Heart left ventricle (tissue), 16 donors: ENCODE measurements around the gene SCN5A. TPM values are rescaled to one million over a fixed set of nuclear protein-coding genes. Genes with fewer than 3 reads are reported as not detected.

Source experiments
- ATAC-seq, 4 donors: fragments of 200-7000 bp; cut with Tn5 transposase; one replicate each; pipeline ENCODE4 v1.9.1; 2020 to 2022; ENCODE audit warnings: moderate library complexity in 4 of 4, mild to moderate bottlenecking in 3 of 4, moderate number of reproducible peaks in 1 of 4
- DNase-seq, 5 donors: peaks; one replicate each; pipeline ENCODE4 v3.0.0-alpha.2; 2020
- H3K27ac ChIP-seq, 12 donors: fragments of 200-600 bp; sonication (generic) in 4 of 12; one replicate each; pipeline versions ENCODE4 v1.5.0 to v1.8.0; 2016 to 2022; ENCODE audit warnings: mild to moderate bottlenecking in 2 of 12
- H3K27me3 ChIP-seq, 9 donors: fragments of 200-600 bp; sonication (generic) in 2 of 9; one replicate each; pipeline versions ENCODE4 v1.5.1 to v1.8.0; 2016 to 2022; ENCODE audit warnings: mild to moderate bottlenecking in 3 of 9
- H3K36me3 ChIP-seq, 9 donors: fragments of 200-600 bp; sonication (generic) in 2 of 9; one replicate each; pipeline versions ENCODE4 v1.5.0 to v1.8.0; 2018 to 2022; ENCODE audit warnings: mild to moderate bottlenecking in 2 of 9
- H3K4me1 ChIP-seq, 12 donors: fragments of 200-600 bp; sonication (generic) in 4 of 12; one replicate each; pipeline versions ENCODE4 v1.5.0 to v1.8.0; 2016 to 2022; ENCODE audit warnings: mild to moderate bottlenecking in 3 of 12
- H3K4me3 ChIP-seq, 12 donors: fragments of 200-600 bp; sonication (generic) in 4 of 12; one replicate each; pipeline versions ENCODE4 v1.5.0 to v1.8.0; 2017 to 2022; ENCODE audit warnings: mild to moderate bottlenecking in 9 of 12, moderate library complexity in 4 of 12
- H3K9me3 ChIP-seq, 12 donors: fragments of 200-600 bp; sonication (generic) in 4 of 12; one replicate each; pipeline versions ENCODE4 v1.5.0 to v1.8.0; 2016 to 2022; ENCODE audit warnings: mild to moderate bottlenecking in 1 of 12
- CTCF ChIP-seq, 12 donors: fragments of 200-600 bp; sonication (generic) in 4 of 12; IDR thresholded peaks; one replicate each; pipeline versions ENCODE4 v1.5.0 to v1.8.0; 2018 to 2022; ENCODE audit warnings: antibody characterized with exemption in 12 of 12, mild to moderate bottlenecking in 5 of 12
- POLR2A ChIP-seq, 2 donors: fragments of 450-650 bp; IDR thresholded peaks; one replicate each; pipeline ENCODE4 v1.6.1; 2017; ENCODE audit warnings: antibody characterized with exemption in 2 of 2, mild to moderate bottlenecking in 2 of 2, moderate library complexity in 2 of 2
- WGBS, 4 donors: extraction: QIAGEN DNeasy Blood & Tissue Kit in 2 of 4; methylation state at CpG; one replicate each; pipeline versions ENCODE4 v1.1.5 to v1.1.7; 2013 to 2018; 5-methylcytosine and 5-hydroxymethylcytosine counted together
- intact Hi-C, 10 donors: fragments of 100-400 bp; cut with DNase I; formaldehyde crosslinking; loops; one replicate each; pipeline versions ENCODE4 v1.11.1 to v1.14.2; 2022
- polyA plus RNA-seq, 2 donors: library from polyadenylated mRNA; stranded (reverse); fragments of 200-250 nt; gene quantifications; one replicate each; pipeline ENCODE4 v1.2.3, GENCODE V29; 2013
- total RNA-seq, 9 donors: library from RNA; depleted of rRNA in 2 of 9; stranded (reverse); fragments of >200 nt in 2 of 9; fragmentation: NEBNext Ultra II Directional in 3 of 9; extraction: Animal tissue kit (Norgen Biotek cat#: 25700) in 3 of 9; gene quantifications; one replicate each; pipeline versions ENCODE4 v1.1.0 to v1.2.4, GENCODE V29; 2016 to 2023
- donor health status: ischemic (EF 13 %, LVEDD 7.1; RV severe dilation, severe dysfunction).
- donor health status: healthy with polysubstance abuse.
- donor health status: DM: no; HTN: yes; CAD: no.
- donor health status: DM: no; HTN: no; CAD: no.
- donor health status: ischemic (EF 25% LVEDD 6.9; RV normal size, moderate dysfunction).
- donor health status: ischemic (EF 25% LVEDD 5.7; RV mildly dilated, moderate dysfunction).
- donor health status: healthy.
- donor health status: DM: yes; HTN: yes; CAD: no.
- donor health status: ischemic (EF 35%, LVEDD 5.7; RV mildly dilated, moderate dysfunction).
- donor health status: nonischemic (EF 11% LVEDD 7.7; RV severe dilation, severe dysfunction).
- donor health status: DM: yes; HTN: yes; CAD: no.
- donor health status: PGD.
- donor health status: ischemic (EF 29% LVEDD 5.4; RV normal size, mild dysfunction).
- donor health status: nonischemic (EF 23%, LVEDD 6.1; RV moderate dilation, normal function).

Gene SCN5A
- total and polyA plus RNA-seq, 11 donors = 88.4 to 242 (median 173) TPM

- DNase-seq (peak in 1 of 5 donors; percentile 12), ATAC-seq (no peak)
- Histone ChIP-seq H3K4me1 (peaks cover 0 to 13% (median 0%) of the 10 kb centered on the region in 12 donors), H3K9me3 (no peaks in the 10 kb centered on the region), H3K27ac (no peak overlapping the region), H3K36me3 (peaks cover 0 to 83% (median 11%) of the 10 kb centered on the region in 9 donors), H3K27me3 (no peaks in the 10 kb centered on the region), H3K4me3 (no peak overlapping the region)
- 76 to 85% (median 79%) methylated on average over 14 to 15 of the region's 15 CpGs for WGBS, 4 donors
- intact Hi-C loops = no loop called here
- TF ChIP-seq POLR2A (IDR thresholded peaks at IDR 0.05) (no peak), CTCF (IDR thresholded peaks at IDR 0.05) (no peak)
These were observed 86.2 kb downstream of the SCN5A start for GRCh38 chr3:38563070-38563885.

- Histone ChIP-seq H3K4me3 (no peak overlapping the region), H3K27ac (peak overlapping the region in 3 of 12 donors; percentile 11 to 15 (median 14)), H3K4me1 (peaks cover 0 to 8% (median 0%) of the 10 kb centered on the region in 12 donors), H3K9me3 (no peaks in the 10 kb centered on the region), H3K27me3 (no peaks in the 10 kb centered on the region), H3K36me3 (peaks cover 0 to 91% (median 11%) of the 10 kb centered on the region in 9 donors)
- ATAC-seq (no peak), DNase-seq (no peak)
- 95 to 99% (median 98%) methylated on average over 7 of the region's 7 CpGs for WGBS, 4 donors
- TF ChIP-seq CTCF (IDR thresholded peaks at IDR 0.05) (no peak), POLR2A (IDR thresholded peaks at IDR 0.05) (no peak)
- intact Hi-C loops = no loop called here
These were observed 87.0 kb downstream of the SCN5A start for GRCh38 chr3:38562467-38562925.

GRCh38 chr3:38561746-38562466 is 87.6 kb downstream of the SCN5A start:
- H3K36me3 ChIP-seq = peaks cover 0 to 94% (median 11%) of the 10 kb centered on the region in 9 donors
- WGBS, 4 donors = 63 to 79% (median 73%) methylated on average over 4 to 10 of the region's 10 CpGs

More at GRCh38 chr3:38561746-38562466, 87.6 kb downstream of the SCN5A start:
- peak overlapping the region in 2 of 12 donors; percentile 11 to 14 for H3K27ac ChIP-seq
- intact Hi-C loops = no loop called here
- no peaks in the 10 kb centered on the region for H3K27me3 ChIP-seq
- TF ChIP-seq CTCF (IDR thresholded peaks at IDR 0.05) = no peak
- no peak for TF ChIP-seq POLR2A (IDR thresholded peaks at IDR 0.05)
- ATAC-seq = peak in 1 of 4 donors; percentile 9
- no peak overlapping the region for H3K4me3 ChIP-seq
- H3K4me1 ChIP-seq = peaks cover 0 to 7% (median 0%) of the 10 kb centered on the region in 12 donors
- peak in 1 of 5 donors; percentile 15 for DNase-seq
- H3K9me3 ChIP-seq = no peaks in the 10 kb centered on the region
